IPS-18a (cell line): ENCODE data around the gene ZDHHC14.

ENCODE experiments used
- H3K27ac ChIP-seq: one replicate; pipeline ENCODE4 v1.5.1; 2013; ENCODE audit warnings: low read length
- H3K27me3 ChIP-seq: one replicate; pipeline ENCODE4 v1.6.1; 2013; ENCODE audit warnings: mild to moderate bottlenecking, low read length; ENCODE audit not compliant: control insufficient read depth, insufficient read depth
- H3K36me3 ChIP-seq: one replicate; pipeline ENCODE4 v1.6.1; 2013; ENCODE audit warnings: low read depth, low read length; ENCODE audit not compliant: control insufficient read depth
- H3K4me1 ChIP-seq: one replicate; pipeline ENCODE4 v1.6.1; 2013; ENCODE audit warnings: low read depth, low read length; ENCODE audit not compliant: control insufficient read depth
- H3K4me3 ChIP-seq: one replicate; pipeline ENCODE4 v1.5.1; 2013; ENCODE audit warnings: low read length
- H3K9ac ChIP-seq: one replicate; pipeline ENCODE4 v1.6.1; 2013; ENCODE audit warnings: mild to moderate bottlenecking, low read length, moderate library complexity
- H3K9me3 ChIP-seq: one replicate; pipeline ENCODE4 v1.6.1; 2013; ENCODE audit warnings: low read depth, low read length; ENCODE audit not compliant: control insufficient read depth

The ZDHHC14 gene

DNA sequence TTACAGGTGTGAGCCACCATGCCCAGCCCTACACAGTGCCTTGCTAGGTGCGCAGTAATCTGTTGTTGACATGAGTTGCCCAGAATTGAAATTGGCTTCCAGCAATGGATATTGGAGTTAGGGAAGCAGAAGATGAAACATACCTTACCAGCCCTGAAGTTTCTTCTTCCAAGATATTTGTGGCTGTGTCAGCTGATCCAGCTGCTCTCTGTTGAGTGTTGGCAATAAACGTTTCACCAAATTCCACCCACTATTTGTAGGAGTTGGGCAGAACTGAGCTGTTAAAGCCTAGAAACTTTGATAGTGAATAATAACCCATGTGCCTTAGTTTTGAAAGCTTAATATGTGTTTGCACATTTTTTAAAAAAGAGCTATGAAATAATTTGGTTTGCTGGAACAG lies 223.8 kb downstream of the ZDHHC14 start:
- H3K27ac ChIP-seq, result no peak overlapping the region
- no peak overlapping the region for H3K9ac ChIP-seq
- no peaks in the 10 kb centered on the region for H3K36me3 ChIP-seq

DNA sequence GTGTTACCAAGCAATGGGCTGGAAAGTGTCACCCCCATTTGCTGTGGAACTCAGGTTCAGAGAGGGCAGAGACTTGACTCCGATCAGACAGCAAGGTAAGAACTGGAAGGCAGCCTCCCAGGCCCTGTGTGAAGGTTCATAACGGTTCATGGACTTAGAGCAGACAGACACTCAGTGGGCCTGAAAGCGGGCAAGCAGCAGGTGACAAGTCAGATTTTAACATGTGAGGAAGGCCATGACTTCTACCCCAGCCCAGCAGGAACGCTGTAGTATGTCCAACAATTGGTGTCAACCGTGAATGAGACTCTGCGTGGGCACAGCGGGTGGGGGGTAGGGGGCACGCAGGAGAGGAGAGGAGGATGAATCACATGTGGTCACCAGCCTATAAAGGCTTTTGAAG lies 224.5 kb downstream of the ZDHHC14 start:
- Histone ChIP-seq H3K9ac (no peak overlapping the region), H3K27me3 (no peaks in the 10 kb centered on the region), H3K9me3 (no peaks in the 10 kb centered on the region), H3K4me3 (no peak overlapping the region), H3K36me3 (no peaks in the 10 kb centered on the region), H3K4me1 (peaks cover 21% of the 10 kb centered on the region), H3K27ac (no peak overlapping the region)

More for the DNA sequence above, 223.8 kb downstream of the ZDHHC14 start:
- no peaks in the 10 kb centered on the region for H3K9me3 ChIP-seq
- H3K27me3 ChIP-seq, result no peaks in the 10 kb centered on the region
- no peak overlapping the region for H3K4me3 ChIP-seq
- H3K4me1 ChIP-seq, result peaks cover 21% of the 10 kb centered on the region

DNA sequence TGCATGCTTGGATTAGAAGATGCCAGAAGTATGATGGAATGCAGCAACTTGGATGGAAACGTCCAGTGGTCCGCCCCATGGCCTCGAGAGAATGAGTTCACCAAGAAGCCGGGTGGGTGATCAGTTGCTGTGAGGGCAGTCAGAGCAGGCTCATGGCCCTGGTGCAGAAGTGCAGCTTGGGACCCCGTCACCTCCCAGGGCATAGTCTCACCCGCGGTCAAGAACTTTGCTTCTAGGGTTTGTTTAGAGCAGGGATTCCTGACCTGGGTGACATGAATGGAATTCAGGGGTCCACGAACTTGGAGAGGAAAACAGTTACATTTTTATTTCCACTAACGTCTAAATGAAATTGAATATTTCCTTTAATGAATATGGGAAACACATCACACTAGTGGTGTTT lies 225.5 kb downstream of the ZDHHC14 start:
- no peak overlapping the region for H3K27ac ChIP-seq
- H3K9me3 ChIP-seq, result no peaks in the 10 kb centered on the region
- no peak overlapping the region for H3K4me3 ChIP-seq
- peaks cover 21% of the 10 kb centered on the region for H3K4me1 ChIP-seq
- no peak overlapping the region for H3K9ac ChIP-seq
- H3K36me3 ChIP-seq, result no peaks in the 10 kb centered on the region
- no peaks in the 10 kb centered on the region for H3K27me3 ChIP-seq

DNA sequence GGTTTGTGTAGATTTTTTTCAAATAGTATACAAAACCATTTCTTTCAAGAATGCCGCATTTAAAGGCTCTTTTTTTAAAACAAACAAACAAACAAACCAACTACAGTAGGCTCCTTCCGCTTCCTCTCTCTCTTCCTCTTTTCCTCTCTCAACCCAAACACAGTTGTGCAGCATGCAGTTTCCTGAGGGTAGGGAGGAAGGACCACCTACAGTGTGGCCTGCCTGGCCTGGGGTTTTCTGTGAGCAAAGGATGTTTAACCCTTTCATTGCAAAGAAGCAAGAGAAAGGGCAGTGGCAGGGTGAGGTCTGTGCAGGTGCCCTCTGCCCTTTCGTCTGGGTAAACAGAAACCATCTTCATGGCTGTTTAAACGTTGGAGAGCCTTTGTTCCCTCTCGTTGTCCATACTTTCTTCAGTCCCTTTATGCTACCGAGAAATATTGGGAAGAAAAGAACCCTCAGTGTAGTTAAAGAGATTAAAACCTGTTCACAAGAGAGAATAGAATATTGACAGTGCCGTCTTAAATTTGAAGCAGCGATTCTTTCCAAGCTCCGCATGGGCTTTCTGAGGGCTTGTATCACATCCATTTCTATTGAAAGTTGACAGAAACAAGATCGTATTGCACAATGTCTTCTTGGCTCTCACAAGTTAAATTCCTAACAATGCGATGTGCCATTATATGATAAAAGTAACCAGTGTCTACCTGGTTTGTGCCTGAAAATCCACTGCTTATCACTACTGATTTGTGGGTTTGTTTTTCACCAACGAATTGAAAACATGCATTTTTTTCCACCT lies 226.5 kb downstream of the ZDHHC14 start:
- no peaks in the 10 kb centered on the region for H3K36me3 ChIP-seq
- no peak overlapping the region for H3K4me3 ChIP-seq
- no peak overlapping the region for H3K27ac ChIP-seq
- peaks cover 21% of the 10 kb centered on the region for H3K4me1 ChIP-seq
- no peaks in the 10 kb centered on the region for H3K27me3 ChIP-seq
- H3K9me3 ChIP-seq, result no peaks in the 10 kb centered on the region
- H3K9ac ChIP-seq, result no peak overlapping the region

DNA sequence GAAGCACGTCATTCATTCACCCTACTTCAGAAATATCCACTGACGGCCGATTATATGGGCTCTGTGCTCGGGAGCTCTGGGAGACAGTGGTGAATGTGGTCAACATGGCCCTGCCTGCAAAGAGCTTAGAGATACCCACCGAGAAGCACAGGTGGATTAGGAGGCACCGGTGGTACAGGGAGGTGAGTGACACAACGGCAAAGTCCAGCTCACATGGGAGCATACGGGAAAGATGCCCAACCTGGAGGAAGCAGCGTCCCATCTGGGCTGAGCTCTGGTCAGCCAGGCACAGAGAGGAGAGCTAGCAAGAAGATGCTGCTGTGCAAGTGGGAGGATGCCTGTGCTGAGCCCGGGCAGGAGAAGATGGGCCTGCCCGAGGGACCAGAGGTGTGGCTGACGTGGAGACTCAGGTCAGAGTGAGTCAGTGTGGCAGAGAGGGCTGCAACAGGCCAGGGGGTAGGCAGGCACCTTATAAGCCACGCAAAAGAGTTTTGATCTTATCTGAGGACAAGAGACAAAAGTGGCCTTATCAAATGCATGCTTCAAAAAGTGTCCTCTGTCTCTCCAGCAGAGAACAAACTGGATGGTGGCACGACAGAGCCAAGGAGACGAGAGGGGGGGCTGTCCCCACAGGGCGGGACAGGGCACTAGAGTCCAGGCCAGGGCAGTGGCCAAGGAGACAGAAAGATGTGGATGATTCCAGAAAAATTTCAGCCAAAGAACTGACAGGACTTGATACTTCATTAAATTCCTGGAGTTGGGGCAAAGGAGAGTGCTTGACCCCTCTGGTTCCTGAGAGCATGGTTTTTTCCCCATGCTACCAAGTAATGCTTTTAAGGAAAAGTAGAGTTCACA lies 227.5 kb downstream of the ZDHHC14 start:
- no peak overlapping the region for H3K4me3 ChIP-seq
- H3K9me3 ChIP-seq, result no peaks in the 10 kb centered on the region
- H3K27ac ChIP-seq, result no peak overlapping the region
- H3K9ac ChIP-seq, result no peak overlapping the region
- no peaks in the 10 kb centered on the region for H3K36me3 ChIP-seq
- peaks cover 21% of the 10 kb centered on the region for H3K4me1 ChIP-seq
- H3K27me3 ChIP-seq, result no peaks in the 10 kb centered on the region

DNA sequence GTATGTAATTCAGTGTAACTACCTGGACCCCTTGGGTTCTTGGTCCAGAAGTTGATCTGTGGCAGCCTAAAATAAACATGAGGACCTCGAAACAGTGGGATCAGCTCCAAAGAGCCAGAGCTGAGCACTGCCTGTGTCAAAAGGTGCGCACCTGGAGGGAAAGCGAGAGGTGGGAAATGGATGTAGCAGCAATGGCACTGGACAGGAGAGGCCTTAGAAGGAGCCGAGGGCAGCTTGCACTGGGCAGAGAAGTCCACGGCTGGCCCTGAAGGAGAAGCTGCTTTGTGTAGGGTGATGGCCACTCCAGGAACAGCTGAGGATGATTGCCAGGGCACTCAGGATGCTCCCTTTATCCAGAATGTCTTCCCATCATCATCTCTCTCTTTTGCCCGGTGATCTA lies 228.1 kb downstream of the ZDHHC14 start:
- no peak overlapping the region for H3K4me3 ChIP-seq
- H3K4me1 ChIP-seq, result peaks cover 21% of the 10 kb centered on the region
- H3K36me3 ChIP-seq, result no peaks in the 10 kb centered on the region
- H3K9me3 ChIP-seq, result no peaks in the 10 kb centered on the region
- no peak overlapping the region for H3K27ac ChIP-seq
- no peak overlapping the region for H3K9ac ChIP-seq
- H3K27me3 ChIP-seq, result no peaks in the 10 kb centered on the region

DNA sequence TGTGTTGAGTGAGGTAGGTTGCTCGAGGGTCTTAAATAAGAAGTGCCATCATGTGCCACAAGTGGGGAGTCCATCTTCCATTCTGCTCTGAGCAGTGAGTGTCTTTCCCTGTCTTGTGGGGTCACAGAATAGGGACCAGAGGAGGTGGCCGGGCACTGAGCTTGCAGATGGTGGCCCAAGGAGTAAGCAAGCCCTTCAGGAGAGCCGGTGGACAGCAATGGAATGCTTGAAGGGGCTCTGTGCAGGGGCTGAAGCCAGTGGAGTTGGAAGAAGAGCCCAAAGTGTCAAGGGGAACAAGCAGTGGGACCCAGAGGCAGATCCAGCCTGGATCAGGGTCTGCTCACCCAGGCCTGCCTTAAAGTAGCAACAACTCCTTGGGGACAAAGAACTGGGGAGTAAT lies 228.6 kb downstream of the ZDHHC14 start:
- H3K4me1 ChIP-seq, result peaks cover 21% of the 10 kb centered on the region
- no peaks in the 10 kb centered on the region for H3K36me3 ChIP-seq
- H3K9ac ChIP-seq, result no peak overlapping the region
- no peaks in the 10 kb centered on the region for H3K27me3 ChIP-seq
- H3K27ac ChIP-seq, result no peak overlapping the region
- no peak overlapping the region for H3K4me3 ChIP-seq
- H3K9me3 ChIP-seq, result no peaks in the 10 kb centered on the region

DNA sequence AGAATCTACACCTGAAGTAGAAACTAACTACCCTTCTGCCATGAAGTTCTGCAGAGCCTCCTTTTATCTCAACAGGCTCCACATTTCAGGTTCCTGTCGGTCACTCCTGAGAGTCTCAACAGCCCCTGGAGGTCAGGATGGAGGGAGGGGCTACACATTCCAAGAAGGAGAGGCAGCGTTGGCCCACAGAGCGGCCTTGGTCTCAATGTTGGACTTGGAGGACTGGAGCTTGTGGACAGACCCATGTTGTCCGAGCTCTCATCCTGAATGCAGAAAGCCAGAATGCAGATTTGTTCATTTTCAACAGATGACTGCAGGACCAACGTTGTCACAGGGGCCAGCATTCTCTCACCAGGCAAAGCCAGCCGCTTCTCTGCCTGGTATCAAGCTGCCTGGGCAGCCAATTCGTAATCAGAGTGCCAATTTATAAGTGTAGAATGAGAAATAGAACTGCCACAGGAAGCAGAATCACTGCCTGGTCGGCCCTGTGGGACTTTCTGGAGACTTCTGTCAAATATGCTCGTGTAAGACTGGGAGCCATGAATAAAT lies 229.5 kb downstream of the ZDHHC14 start:
- Histone ChIP-seq H3K9ac (no peak overlapping the region), H3K27me3 (no peaks in the 10 kb centered on the region), H3K27ac (no peak overlapping the region), H3K36me3 (no peaks in the 10 kb centered on the region), H3K9me3 (no peaks in the 10 kb centered on the region), H3K4me3 (no peak overlapping the region), H3K4me1 (peaks cover 21% of the 10 kb centered on the region)

DNA sequence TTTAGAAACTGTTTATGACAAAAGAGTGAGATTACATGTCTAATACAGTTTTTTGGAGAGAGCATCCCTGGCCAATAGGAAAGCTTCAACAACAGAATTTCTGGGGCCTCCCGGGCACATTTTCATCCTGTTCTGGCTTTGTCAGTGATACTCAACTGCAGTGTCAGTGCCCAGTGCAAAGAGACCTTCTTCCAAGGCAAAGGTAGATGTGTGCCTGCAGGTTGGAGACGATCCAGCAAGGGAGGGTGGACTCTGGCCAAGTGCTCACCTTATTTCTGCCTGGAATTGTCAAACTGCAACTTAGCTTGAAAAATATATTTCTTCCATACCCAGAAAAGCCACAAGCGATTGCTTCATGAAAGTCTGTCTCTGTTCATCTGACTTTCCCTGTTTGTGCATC lies 230.4 kb downstream of the ZDHHC14 start:
- Histone ChIP-seq H3K4me3 (no peak overlapping the region), H3K27me3 (no peaks in the 10 kb centered on the region), H3K9ac (no peak overlapping the region), H3K4me1 (peaks cover 21% of the 10 kb centered on the region), H3K9me3 (no peaks in the 10 kb centered on the region), H3K36me3 (no peaks in the 10 kb centered on the region), H3K27ac (no peak overlapping the region)

DNA sequence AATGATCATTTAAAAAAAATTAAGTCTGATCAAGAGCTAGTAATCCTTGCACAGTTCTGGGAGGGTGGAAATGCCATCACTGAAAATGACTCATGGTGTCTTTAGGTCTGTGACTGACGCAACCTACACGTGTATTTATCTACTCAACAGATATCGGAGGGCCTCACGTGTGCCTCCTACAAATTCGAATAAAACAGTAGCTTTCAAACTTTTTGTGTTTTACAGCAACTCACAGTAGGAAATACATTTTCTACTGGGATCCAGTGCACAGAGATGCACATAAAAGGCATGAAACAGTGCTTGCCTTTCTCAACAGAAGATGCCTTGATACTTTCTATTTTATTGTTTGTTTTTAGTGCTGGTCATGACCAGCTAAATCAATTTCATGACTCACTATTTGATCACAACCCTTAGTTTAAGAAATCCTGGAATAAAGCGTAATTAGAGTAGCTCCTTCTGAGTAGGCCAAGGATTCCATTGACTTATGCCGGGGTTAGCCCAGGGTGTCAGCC lies 232.1 kb downstream of the ZDHHC14 start:
- Histone ChIP-seq H3K36me3 (no peaks in the 10 kb centered on the region), H3K9ac (no peak overlapping the region), H3K27ac (no peak overlapping the region), H3K4me3 (no peak overlapping the region), H3K9me3 (no peaks in the 10 kb centered on the region), H3K27me3 (no peaks in the 10 kb centered on the region), H3K4me1 (peaks cover 5% of the 10 kb centered on the region)

DNA sequence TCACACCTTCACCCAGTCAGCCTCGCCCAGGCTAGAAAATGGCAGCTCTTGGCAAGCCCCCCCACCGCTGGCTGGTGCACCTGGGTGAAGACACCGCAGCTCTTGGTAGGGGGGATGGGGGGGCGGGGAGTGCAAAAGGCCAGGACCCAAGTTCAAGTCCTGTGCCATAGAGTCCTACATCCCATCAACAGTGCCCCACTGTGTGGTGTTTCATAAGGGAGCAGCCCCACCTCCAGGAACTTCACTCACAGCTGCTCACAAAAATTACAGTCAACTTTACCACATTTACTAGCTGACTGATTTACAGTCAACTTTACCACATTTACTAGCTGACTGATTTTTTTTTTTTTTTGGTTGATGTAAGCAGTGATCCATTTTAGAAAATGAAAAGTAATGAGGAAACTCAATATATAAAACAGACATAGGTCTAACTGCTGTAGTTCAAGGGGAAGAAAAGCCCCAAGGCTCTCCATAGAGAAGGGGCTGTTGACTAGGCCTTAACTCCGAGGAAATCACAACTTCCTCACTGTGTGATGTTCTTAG lies 233.1 kb downstream of the ZDHHC14 start:
- H3K27me3 ChIP-seq, result no peaks in the 10 kb centered on the region
- H3K36me3 ChIP-seq, result no peaks in the 10 kb centered on the region
- no peak overlapping the region for H3K27ac ChIP-seq
- H3K9me3 ChIP-seq, result no peaks in the 10 kb centered on the region
- H3K4me1 ChIP-seq, result no peaks in the 10 kb centered on the region
- no peak overlapping the region for H3K9ac ChIP-seq
- no peak overlapping the region for H3K4me3 ChIP-seq
